Measurements from ENCODE around the gene BOLA3.

GRCh38 chr2:74087696-74088095 is 60.0 kb downstream of the BOLA3 start:
- TF ChIP-seq CTCF (conservative IDR thresholded peaks at IDR 0.05) (no peak), ZFX (IDR thresholded peaks at IDR 0.05) (no peak)

Data from C4-2B (cell line).